RWPE1 (cell line): ENCODE results near the gene DMAC2.
"Not testable (repeated sequence)": the region's sequence is repeated elsewhere in the genome, so short reads cannot be mapped to it uniquely, and the experiment has no call there.

ENCODE experiments used
- CTCF ChIA-PET: fragments of 350-600 bp; sonication (Branson Sonifier 250); formaldehyde crosslinking; extraction: SDS; loops from one replicate; lab custom pipeline; 2021; lab: Yijun Ruan, JAX
- POLR2A ChIA-PET: fragments of 400-600 bp; formaldehyde crosslinking; extraction: SDS; loops from one replicate; lab custom pipeline; 2020; ENCODE audit warnings: antibody characterized with exemption; ENCODE audit not compliant: low non-redundant PET; lab: Yijun Ruan, JAX
- DNase-seq: peaks from one replicate; pipeline ENCODE4 v3.0.0; 2012; ENCODE audit warnings: low spot score
- H3K27ac ChIP-seq: fragments of 450-650 bp; 2 replicates; pipeline ENCODE4 v1.5.1; 2017
- TF ChIP-seq, protein P1 (sequence below): fragments of 450-650 bp; conservative IDR thresholded peaks from 2 replicates; pipeline ENCODE4 v1.5.1; 2017; ENCODE audit warnings: low read depth, mild to moderate bottlenecking

Gene DMAC2

DNA sequence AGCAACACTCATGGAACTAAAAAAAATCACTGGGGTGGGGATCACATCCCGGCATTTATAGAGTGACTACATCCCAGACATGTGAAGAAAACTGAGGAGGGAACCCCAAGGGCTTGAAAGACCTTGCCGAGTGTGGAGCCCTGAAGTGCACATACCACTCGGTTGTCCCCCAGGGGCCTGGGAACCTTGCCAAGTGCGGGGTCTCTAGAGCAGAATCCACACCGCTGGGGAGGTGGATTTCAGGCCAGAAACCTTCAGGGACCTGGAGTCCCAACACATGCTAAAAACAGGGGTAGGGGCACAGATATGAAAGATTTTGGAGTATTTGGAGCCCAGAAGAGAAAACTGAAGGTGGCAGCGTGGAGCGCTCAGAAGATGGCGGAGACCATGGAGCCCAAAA lies 38.5 kb upstream of the DMAC2 start:
- POLR2A ChIA-PET: no interaction called here
- no peak for DNase-seq
- H3K27ac ChIP-seq: no peak overlapping the region
- TF ChIP-seq, protein P1, sequence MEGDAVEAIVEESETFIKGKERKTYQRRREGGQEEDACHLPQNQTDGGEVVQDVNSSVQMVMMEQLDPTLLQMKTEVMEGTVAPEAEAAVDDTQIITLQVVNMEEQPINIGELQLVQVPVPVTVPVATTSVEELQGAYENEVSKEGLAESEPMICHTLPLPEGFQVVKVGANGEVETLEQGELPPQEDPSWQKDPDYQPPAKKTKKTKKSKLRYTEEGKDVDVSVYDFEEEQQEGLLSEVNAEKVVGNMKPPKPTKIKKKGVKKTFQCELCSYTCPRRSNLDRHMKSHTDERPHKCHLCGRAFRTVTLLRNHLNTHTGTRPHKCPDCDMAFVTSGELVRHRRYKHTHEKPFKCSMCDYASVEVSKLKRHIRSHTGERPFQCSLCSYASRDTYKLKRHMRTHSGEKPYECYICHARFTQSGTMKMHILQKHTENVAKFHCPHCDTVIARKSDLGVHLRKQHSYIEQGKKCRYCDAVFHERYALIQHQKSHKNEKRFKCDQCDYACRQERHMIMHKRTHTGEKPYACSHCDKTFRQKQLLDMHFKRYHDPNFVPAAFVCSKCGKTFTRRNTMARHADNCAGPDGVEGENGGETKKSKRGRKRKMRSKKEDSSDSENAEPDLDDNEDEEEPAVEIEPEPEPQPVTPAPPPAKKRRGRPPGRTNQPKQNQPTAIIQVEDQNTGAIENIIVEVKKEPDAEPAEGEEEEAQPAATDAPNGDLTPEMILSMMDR: no peak
- CTCF ChIA-PET: no interaction called here

DNA sequence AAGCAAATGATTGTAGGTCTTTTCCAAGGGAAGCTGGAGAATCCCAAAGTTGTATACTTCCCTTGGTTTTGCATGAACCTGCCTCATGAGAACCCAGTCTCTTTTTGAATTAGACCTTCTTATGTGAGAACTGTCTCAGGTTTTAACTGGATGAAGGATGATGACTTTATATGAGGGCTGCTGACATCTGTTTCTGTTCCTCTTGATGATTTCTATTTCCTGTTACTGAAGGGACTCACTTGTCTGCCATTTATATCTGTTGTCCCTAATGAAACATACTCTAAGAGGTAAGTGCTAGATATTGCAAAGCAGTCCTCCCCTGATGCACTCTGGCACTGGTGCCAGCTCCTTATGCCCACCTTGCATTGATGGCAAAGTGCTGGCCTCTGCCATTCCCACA lies 36.9 kb upstream of the DMAC2 start:
- TF ChIP-seq, protein P1: no peak
- no peak for DNase-seq
- POLR2A ChIA-PET: no interaction called here
- H3K27ac ChIP-seq: no peak overlapping the region
- CTCF ChIA-PET: interaction anchor here (1.0 kb wide), 1 partner anchor 28 kb away, joined by 3 read pairs; no protein-coding TSS in a partner anchor

DNA sequence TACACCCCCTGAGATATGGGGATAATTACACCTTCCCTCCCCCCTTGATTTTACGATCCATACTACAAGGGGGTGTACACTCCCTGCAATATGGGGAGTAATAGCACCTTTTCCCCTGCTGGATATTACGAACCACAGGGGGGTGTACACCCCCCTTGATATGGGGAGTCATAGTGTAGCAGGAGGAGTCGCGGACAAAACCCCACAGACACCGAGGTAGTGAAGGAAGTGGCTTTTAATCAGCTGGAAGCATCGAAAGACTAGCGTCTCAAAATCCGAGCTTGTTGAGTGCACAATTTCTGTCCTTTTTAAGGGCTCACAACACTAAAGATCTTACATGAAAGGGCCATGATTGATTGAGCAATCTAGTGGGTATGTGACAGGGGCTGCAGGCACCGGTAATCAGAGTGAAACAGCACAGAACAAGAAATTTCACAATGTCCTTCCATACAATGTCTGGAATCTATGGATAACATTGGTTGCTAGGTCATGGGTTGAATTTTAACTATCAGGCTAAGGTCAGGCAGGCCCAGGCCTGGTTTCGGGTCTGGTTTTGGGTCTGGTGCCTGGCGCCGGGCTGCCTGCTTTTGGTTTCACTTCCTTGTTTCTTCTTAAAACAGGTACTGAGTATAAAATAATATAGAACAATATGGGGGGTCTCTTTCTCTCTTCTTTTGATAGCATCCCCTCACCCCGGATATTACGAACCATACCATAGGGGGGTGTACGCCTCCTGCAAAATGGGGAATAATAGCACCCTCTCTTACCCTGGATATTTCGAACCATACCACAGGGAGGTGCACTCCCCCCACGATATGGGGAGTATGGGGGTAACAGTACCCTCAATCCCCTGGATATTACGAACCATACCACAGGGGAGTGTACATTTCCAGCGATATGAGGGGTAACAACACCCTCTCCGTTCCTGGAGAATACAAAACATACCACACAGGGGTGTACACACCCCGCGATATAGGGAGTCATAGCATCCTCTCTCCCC lies 23.8 kb upstream of the DMAC2 start:
- DNase-seq, H3K27ac ChIP-seq, CTCF ChIA-PET: not testable (repeated sequence)

DNA sequence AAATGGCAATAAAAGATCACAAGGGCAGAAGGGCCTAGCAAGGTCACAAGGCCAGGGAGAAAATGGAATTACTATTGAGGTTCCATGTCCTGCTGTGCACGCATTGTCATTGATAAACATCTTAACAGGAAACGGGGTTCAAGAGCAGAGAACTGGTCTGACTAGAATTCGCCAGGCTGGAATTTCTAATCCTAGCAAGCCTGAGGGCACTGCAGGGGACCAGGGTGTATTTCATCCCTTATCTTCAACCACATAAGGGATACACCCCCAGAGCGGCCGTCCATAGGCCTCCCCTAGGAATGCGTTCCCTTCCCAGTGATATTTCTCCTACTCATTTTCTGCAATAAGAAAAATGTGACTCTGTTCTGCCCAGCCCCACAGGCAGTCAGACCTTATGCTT lies 22.8 kb upstream of the DMAC2 start:
- CTCF ChIA-PET: no interaction called here
- DNase-seq: no peak
- POLR2A ChIA-PET: no interaction called here
- H3K27ac ChIP-seq: no peak overlapping the region
- TF ChIP-seq, protein P1: no peak

More for the DNA sequence above, 23.8 kb upstream of the DMAC2 start:
- POLR2A ChIA-PET: not testable (repeated sequence)

DNA sequence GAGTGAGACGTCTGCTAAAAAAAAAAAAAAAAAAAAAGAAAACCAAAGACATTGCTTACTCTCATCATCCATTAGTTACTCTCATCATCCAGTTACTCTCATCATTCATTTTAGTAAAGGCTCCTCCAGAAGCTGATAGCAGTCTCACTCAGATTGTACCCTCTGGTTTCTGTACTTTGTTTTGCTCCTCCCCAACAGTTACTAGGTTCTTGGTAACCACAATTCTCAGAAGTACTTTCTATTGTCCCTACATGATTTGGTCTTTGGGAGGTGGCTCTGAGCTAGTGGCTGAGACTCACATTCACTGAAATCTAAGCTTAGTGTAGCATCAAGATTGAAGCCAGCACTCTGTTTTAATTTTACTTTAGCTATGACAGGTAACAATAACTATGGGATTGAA lies 17.5 kb upstream of the DMAC2 start:
- POLR2A ChIA-PET: no interaction called here
- no peak for DNase-seq
- H3K27ac ChIP-seq: no peak overlapping the region
- TF ChIP-seq, protein P1: no peak
- CTCF ChIA-PET: interaction anchor here (0.7 kb wide), 3 partner anchors 8 to 114 kb away, joined by 3 to 6 read pairs (median 4); no protein-coding TSS in a partner anchor

DNA sequence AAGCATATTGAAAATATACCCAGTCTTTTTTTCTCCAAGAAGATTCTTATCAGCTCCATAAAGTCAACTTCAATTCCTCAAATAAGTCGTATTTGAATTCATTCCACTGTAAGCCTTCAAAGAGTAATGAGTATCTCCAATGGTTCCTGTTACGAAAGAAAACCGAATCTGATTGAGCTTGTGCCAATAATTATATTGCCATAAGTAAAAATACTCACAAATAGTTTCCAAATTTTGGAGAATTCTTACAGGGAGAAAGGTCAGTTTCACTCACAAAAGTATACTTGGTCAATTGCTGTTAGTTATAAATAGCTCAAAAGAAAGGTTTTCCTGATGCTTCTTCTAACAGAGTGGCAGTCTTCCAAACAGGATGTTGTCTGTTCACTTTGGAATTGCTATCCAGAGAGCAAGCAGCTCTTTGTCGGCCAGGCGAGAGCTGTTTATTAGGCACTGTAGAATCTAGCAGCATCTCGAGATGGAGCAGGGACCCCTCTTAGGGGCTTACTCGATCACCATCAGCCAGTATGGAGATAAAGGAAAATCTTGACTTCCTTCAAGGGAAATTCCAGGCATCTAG lies 16.7 kb upstream of the DMAC2 start:
- TF ChIP-seq, protein P1: no peak
- ChIA-PET POLR2A (no interaction called here), CTCF (interaction anchor here (0.6 kb wide), 1 partner anchor 1159 kb away, joined by 4 read pairs; no protein-coding TSS in a partner anchor)
- no peak overlapping the region for H3K27ac ChIP-seq
- DNase-seq: no peak
